GM12874 (cell line): ENCODE measurements around the gene NIT1.
A peak's percentile ranks its signal among the peaks of the same experiment; 100 is the strongest.

Experiments used
- CTCF ChIP-seq: IDR thresholded peaks from 2 replicates; pipeline ENCODE4 v1.5.1; 2011; ENCODE audit warnings: low read depth, mild to moderate bottlenecking, control low read depth, low read length, moderate library complexity; ENCODE audit not compliant: insufficient read depth

Gene NIT1

GRCh38 chr1:161091796-161092507, 26.0 kb upstream of the NIT1 start:
- TF ChIP-seq CTCF: no peak

GRCh38 chr1:161092621-161093028, 25.3 kb upstream of the NIT1 start:
- TF ChIP-seq CTCF: no peak

GRCh38 chr1:161094481-161094880, 23.4 kb upstream of the NIT1 start:
- no peak for TF ChIP-seq CTCF

GRCh38 chr1:161095230-161095629, 22.7 kb upstream of the NIT1 start:
- no peak for TF ChIP-seq CTCF

- no peak for TF ChIP-seq CTCF
Observed at GRCh38 chr1:161096015-161096414, 21.9 kb upstream of the NIT1 start.

- no peak for TF ChIP-seq CTCF
Observed at GRCh38 chr1:161096530-161096929, 21.4 kb upstream of the NIT1 start.

- TF ChIP-seq CTCF: peak; percentile 21; the same call in 1 of the 2 replicates
Observed at GRCh38 chr1:161098210-161099068, 19.5 kb upstream of the NIT1 start, which contains the start of gene KLHDC9. KLHDC9 (plus strand) TSS chr1:161098361; CDS start chr1:161098536, 175 bp downstream.
